ENCODE data around the gene RNASE9. TPM values are rescaled to one million over a fixed set of nuclear protein-coding genes. Genes with fewer than 3 reads are reported as not detected.

The RNASE9 gene
- polyA plus RNA-seq, 2 of the 4 experiments (the other 2 are of a cell fraction), result not detected

DNA sequence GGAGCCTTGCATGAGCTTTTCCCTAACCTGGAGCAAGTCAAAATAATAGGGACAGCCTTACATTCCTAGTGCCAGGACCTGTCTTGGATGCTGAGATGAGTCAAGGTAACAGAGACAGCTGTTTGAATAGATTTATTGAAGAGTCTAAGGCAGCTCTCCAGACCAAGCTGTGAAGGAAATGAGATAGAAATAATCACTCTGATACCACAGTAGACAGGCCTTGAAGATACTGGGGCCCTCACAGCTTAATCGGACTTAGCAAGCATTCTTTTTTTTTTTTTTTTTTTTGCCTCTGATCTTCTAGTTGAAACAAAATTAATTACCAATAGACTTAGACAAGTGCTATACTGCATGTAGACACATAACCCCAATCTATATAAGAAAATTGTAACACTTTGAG lies 3.1 kb upstream of the RNASE9 start:
- no peak overlapping the region for H3K27ac ChIP-seq
- no peak overlapping the region for H3K4me2 ChIP-seq
- TF ChIP-seq, protein P1, sequence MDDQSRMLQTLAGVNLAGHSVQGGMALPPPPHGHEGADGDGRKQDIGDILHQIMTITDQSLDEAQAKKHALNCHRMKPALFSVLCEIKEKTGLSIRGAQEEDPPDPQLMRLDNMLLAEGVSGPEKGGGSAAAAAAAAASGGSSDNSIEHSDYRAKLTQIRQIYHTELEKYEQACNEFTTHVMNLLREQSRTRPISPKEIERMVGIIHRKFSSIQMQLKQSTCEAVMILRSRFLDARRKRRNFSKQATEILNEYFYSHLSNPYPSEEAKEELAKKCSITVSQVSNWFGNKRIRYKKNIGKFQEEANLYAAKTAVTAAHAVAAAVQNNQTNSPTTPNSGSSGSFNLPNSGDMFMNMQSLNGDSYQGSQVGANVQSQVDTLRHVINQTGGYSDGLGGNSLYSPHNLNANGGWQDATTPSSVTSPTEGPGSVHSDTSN (IDR thresholded peaks at IDR 0.05), result no peak
- TF ChIP-seq ZC3H11A (IDR thresholded peaks at IDR 0.05) (no peak), HEYL (CRISPR knock-in tag; IDR thresholded peaks at IDR 0.05) (no peak), EHF (CRISPR knock-in tag; IDR thresholded peaks at IDR 0.05) (no peak), RNF2 (IDR thresholded peaks at IDR 0.05; ENCODE audit: borderline replicate concordance, low read depth) (no peak), HOXB5 (CRISPR knock-in tag; IDR thresholded peaks at IDR 0.05) (no peak), CEBPB (IDR thresholded peaks at IDR 0.05) (no peak)
- TF ChIP-seq, protein P2, sequence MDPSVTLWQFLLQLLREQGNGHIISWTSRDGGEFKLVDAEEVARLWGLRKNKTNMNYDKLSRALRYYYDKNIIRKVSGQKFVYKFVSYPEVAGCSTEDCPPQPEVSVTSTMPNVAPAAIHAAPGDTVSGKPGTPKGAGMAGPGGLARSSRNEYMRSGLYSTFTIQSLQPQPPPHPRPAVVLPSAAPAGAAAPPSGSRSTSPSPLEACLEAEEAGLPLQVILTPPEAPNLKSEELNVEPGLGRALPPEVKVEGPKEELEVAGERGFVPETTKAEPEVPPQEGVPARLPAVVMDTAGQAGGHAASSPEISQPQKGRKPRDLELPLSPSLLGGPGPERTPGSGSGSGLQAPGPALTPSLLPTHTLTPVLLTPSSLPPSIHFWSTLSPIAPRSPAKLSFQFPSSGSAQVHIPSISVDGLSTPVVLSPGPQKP (IDR thresholded peaks at IDR 0.05; ENCODE audit: low read depth, low read length), result no peak
- no peak overlapping the region for H3K4me3 ChIP-seq
- FAIRE-seq, result no peak
- POLR2A ChIA-PET, result no interaction called here
- DNase-seq (ENCODE audit: low read depth in 1 of 2, low spot score in 1 of 2), result no peak
- peaks cover 10% of the 10 kb centered on the region for H3K9me3 ChIP-seq
- CTCF ChIA-PET, result no interaction called here
- ATAC-seq, result no peak
- H3K4me1 ChIP-seq, result no peaks in the 10 kb centered on the region
- WGBS (ENCODE audit: missing lambda C conversion rate), result 48% methylated on average over 1 of the region's 1 CpG

DNA sequence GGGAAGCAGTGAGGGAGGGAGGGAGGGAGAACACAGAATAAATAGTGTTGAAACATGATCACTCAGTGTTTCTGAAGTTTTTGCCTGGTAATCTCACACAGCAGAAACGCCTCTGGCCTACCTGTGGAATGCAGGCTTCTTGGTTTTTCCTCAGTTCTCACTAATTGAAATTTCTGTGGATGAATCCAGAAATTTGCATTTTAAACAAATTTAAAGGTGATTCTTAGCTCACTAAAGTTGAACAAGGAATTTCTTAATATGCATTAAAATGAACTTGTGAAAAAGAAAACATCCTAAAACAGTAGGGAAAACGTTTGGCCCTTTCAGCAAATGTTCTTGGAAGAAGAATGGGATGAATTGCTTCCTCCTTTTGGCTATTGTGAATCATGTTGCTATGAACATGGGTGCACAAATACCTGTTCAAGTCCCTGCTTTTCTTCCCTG lies 1.4 kb downstream of the RNASE9 start:
- ATAC-seq (no peak), FAIRE-seq (no peak), DNase-seq (ENCODE audit: low read depth in 1 of 2, low spot score in 1 of 2) (no peak)
- CTCF ChIA-PET, result no interaction called here
- H3K9me3 ChIP-seq, result no peaks in the 10 kb centered on the region
- no peak for TF ChIP-seq NR3C1 (IDR thresholded peaks at IDR 0.05)
- TF ChIP-seq, protein P1 (IDR thresholded peaks at IDR 0.05), result no peak
- TF ChIP-seq JUNB (IDR thresholded peaks at IDR 0.05), result no peak
- TF ChIP-seq, protein P3, sequence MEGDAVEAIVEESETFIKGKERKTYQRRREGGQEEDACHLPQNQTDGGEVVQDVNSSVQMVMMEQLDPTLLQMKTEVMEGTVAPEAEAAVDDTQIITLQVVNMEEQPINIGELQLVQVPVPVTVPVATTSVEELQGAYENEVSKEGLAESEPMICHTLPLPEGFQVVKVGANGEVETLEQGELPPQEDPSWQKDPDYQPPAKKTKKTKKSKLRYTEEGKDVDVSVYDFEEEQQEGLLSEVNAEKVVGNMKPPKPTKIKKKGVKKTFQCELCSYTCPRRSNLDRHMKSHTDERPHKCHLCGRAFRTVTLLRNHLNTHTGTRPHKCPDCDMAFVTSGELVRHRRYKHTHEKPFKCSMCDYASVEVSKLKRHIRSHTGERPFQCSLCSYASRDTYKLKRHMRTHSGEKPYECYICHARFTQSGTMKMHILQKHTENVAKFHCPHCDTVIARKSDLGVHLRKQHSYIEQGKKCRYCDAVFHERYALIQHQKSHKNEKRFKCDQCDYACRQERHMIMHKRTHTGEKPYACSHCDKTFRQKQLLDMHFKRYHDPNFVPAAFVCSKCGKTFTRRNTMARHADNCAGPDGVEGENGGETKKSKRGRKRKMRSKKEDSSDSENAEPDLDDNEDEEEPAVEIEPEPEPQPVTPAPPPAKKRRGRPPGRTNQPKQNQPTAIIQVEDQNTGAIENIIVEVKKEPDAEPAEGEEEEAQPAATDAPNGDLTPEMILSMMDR (IDR thresholded peaks at IDR 0.05), result no peak
- TF ChIP-seq, protein P4, sequence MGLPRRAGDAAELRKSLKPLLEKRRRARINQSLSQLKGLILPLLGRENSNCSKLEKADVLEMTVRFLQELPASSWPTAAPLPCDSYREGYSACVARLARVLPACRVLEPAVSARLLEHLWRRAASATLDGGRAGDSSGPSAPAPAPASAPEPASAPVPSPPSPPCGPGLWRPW (IDR thresholded peaks at IDR 0.05), result no peak
- TF ChIP-seq RCOR1 (IDR thresholded peaks at IDR 0.05; ENCODE audit: low read depth, low read length), result no peak
- TF ChIP-seq MAZ (IDR thresholded peaks at IDR 0.05; ENCODE audit: borderline replicate concordance, low read depth, low read length), result no peak
- no peak for TF ChIP-seq FOXS1 (CRISPR knock-in tag; IDR thresholded peaks at IDR 0.05)
- TF ChIP-seq HOXB13 (CRISPR knock-in tag; IDR thresholded peaks at IDR 0.05; ENCODE audit: low read depth), result no peak
- no peak for TF ChIP-seq RARB (CRISPR knock-in tag; IDR thresholded peaks at IDR 0.05)
- TF ChIP-seq, protein P5, sequence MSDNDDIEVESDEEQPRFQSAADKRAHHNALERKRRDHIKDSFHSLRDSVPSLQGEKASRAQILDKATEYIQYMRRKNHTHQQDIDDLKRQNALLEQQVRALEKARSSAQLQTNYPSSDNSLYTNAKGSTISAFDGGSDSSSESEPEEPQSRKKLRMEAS (IDR thresholded peaks at IDR 0.05), result no peak
- POLR2A ChIA-PET, result no interaction called here
- H3K27ac ChIP-seq, result no peak overlapping the region
- no peak overlapping the region for H3K4me3 ChIP-seq
- 6% methylated on average over 2 of the region's 2 CpGs for WGBS (ENCODE audit: missing lambda C conversion rate)
- H3K4me2 ChIP-seq, result no peak overlapping the region
- H3K4me1 ChIP-seq, result no peaks in the 10 kb centered on the region

DNA sequence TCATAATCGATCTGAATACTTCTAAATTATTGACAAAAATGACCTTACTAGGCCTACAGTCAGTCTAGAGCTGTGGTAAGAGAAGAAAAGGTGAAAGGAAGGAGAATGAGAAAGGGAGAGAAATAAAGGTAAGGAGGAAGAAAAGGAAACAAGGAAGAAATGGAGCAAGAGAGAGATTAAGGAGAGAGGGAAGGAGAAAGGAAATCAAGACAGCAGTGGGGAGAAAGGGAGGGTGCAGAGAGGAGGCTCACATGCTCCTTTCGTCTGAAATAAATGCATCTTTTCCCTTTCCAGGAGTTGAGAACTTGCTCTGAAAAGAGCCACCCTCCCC lies 3.7 kb downstream of the RNASE9 start:
- DNase-seq (ENCODE audit: low read depth in 1 of 2, low spot score in 1 of 2) (no peak), ATAC-seq (no peak), FAIRE-seq (no peak)
- no peaks in the 10 kb centered on the region for H3K4me1 ChIP-seq
- H3K9me3 ChIP-seq, result no peaks in the 10 kb centered on the region
- CTCF ChIA-PET, result interaction anchor here (1.2 kb wide), 1 partner anchor 133 kb away, joined by 3 read pairs; no protein-coding TSS in a partner anchor
- TF ChIP-seq POLR2AphosphoS2 (conservative IDR thresholded peaks at IDR 0.05; ENCODE audit: low read length) (no peak), JUN (IDR thresholded peaks at IDR 0.05) (no peak)
- no peak overlapping the region for H3K27ac ChIP-seq
- H3K4me2 ChIP-seq, result no peak overlapping the region
- POLR2A ChIA-PET, result no interaction called here
- H3K4me3 ChIP-seq, result no peak overlapping the region
- WGBS (ENCODE audit: missing lambda C conversion rate), result 12% methylated on average over 2 of the region's 2 CpGs
